ENCODE results near the gene C10orf53.

C10orf53 gene

GRCh38 chr10:49735848-49736563 lies 56.6 kb downstream of the C10orf53 start:
- H3K4me3 ChIP-seq (ENCODE audit: low read depth, low read length), result no peak overlapping the region
- no peak for DNase-seq (ENCODE audit: low read depth)
- in situ Hi-C loops (cut with HindIII; ENCODE audit: low sequenced_read_pairs), result no loop called here
- TF ChIP-seq CTCF (IDR thresholded peaks at IDR 0.05; ENCODE audit: low read depth, low read length, missing control alignments), result no peak

- TF ChIP-seq CTCF (IDR thresholded peaks at IDR 0.05; ENCODE audit: low read depth, low read length, missing control alignments), result no peak
- H3K4me3 ChIP-seq (ENCODE audit: low read depth, low read length), result no peak overlapping the region
- in situ Hi-C loops (cut with HindIII; ENCODE audit: low sequenced_read_pairs), result no loop called here
- no peak for DNase-seq (ENCODE audit: low read depth)
Measured at GRCh38 chr10:49736564-49737113, 57.2 kb downstream of the C10orf53 start.

- no peak for TF ChIP-seq CTCF (IDR thresholded peaks at IDR 0.05; ENCODE audit: low read depth, low read length, missing control alignments)
- H3K4me3 ChIP-seq (ENCODE audit: low read depth, low read length), result no peak overlapping the region
- in situ Hi-C loops (cut with HindIII; ENCODE audit: low sequenced_read_pairs), result no loop called here
- no peak for DNase-seq (ENCODE audit: low read depth)
Measured at GRCh38 chr10:49737474-49738201, 58.2 kb downstream of the C10orf53 start.

GRCh38 chr10:49738616-49739360 lies 59.3 kb downstream of the C10orf53 start:
- no peak for TF ChIP-seq CTCF (IDR thresholded peaks at IDR 0.05; ENCODE audit: low read depth, low read length, missing control alignments)
- no peak overlapping the region for H3K4me3 ChIP-seq (ENCODE audit: low read depth, low read length)
- no peak for DNase-seq (ENCODE audit: low read depth)
- in situ Hi-C loops (cut with HindIII; ENCODE audit: low sequenced_read_pairs), result no loop called here

GRCh38 chr10:49739426-49739825 lies 60.0 kb downstream of the C10orf53 start:
- DNase-seq (ENCODE audit: low read depth), result no peak
- H3K4me3 ChIP-seq (ENCODE audit: low read depth, low read length), result no peak overlapping the region
- in situ Hi-C loops (cut with HindIII; ENCODE audit: low sequenced_read_pairs), result no loop called here
- TF ChIP-seq CTCF (IDR thresholded peaks at IDR 0.05; ENCODE audit: low read depth, low read length, missing control alignments), result no peak

GRCh38 chr10:49740346-49741107 lies 61.1 kb downstream of the C10orf53 start:
- DNase-seq (ENCODE audit: low read depth), result no peak
- no peak overlapping the region for H3K4me3 ChIP-seq (ENCODE audit: low read depth, low read length)
- TF ChIP-seq CTCF (IDR thresholded peaks at IDR 0.05; ENCODE audit: low read depth, low read length, missing control alignments), result no peak
- in situ Hi-C loops (cut with HindIII; ENCODE audit: low sequenced_read_pairs), result no loop called here
